GM19324 (cell line): ENCODE results near the gene NBL1.

Experiments used
- ATAC-seq: cut with Tn5 transposase; IDR thresholded peaks from one replicate; pipeline ENCODE4 v1.9.1; 2021; ENCODE audit warnings: mild to moderate bottlenecking, moderate library complexity; ENCODE audit not compliant: unreplicated experiment, low FRiP score

Gene NBL1

DNA sequence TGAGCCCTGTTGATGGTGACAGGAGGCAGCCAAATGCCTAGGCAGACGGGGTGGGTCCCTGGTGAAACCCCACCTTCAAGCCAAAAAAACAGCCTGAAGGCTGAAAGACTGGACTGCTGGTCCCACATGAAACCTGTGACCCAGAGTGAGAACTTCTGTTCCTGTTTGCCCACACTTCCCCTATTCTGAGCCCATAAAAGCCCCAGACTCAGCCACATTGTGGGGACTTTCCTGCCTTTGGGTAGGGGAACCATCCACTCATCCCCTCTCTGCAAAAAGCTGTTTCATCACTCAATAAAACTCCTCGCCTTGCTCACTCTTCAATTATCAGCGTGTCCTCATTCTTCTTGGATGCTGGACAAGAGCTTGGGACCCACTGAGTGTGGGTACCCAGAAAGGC, 45.7 kb downstream of the NBL1 start:
- ATAC-seq, result no peak

- no peak for ATAC-seq
Measured at GRCh38 chr1:19690342-19690741, 46.2 kb downstream of the NBL1 start.

DNA sequence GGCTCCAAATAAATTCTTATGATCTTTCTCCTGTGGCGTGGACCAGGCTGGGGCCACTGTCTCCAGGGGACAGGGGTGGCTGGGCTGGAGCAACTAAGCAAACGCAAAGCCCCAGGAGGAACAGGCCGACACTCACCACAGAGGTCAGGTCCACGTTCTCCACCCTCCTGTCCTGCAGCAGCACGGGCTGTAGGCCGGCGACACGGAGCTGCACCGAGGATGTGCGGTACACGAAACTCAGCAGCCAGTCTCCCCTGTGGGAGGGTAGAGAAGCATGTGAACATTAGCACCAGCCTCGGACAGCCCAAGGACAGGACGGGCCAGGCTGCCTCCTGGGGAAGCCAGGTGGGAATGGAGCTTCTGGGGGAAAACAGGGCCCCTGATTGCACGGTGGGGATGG, 50.2 kb downstream of the NBL1 start:
- ATAC-seq, result no peak

DNA sequence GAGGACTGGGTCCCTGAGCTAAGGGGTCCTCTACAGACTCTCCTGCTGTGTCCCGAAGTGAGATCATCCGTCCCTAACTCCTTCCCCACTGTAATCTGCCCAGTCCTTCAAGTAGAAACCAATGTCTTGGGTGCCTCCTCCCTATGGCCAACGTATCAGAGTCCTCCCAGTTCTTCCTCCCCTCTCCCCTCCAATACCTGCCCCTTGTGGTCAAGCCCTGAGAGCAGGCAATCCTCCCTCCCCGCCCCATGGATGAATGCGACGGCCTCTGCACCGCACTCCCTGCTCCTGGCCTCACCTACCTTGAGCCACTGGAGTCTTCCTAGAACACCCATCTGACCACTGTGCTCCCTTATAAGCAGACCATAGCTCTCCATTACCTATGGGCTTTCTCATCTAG, 51.7 kb downstream of the NBL1 start:
- ATAC-seq, result no peak

DNA sequence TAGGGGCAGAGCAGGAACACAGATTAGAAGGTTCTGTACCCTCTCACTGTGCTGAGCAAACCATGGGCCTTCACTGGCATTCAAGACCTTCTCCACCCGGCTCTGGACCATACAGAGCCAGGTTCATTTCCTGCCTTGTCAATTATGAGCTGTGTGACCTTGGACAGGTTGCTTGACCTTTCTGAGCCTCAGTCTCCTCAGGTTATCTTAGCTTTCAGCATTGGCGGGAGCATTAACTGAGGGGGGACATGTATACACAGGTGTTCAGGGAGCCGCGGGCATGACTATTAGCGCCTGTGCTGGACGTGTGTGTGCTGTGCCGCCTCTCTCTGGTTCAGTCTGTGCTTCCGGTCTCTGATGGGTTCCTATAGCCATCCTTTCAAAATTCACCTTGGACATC, 52.7 kb downstream of the NBL1 start:
- no peak for ATAC-seq

- no peak for ATAC-seq
Measured at GRCh38 chr1:19698181-19698580, 54.1 kb downstream of the NBL1 start.

DNA sequence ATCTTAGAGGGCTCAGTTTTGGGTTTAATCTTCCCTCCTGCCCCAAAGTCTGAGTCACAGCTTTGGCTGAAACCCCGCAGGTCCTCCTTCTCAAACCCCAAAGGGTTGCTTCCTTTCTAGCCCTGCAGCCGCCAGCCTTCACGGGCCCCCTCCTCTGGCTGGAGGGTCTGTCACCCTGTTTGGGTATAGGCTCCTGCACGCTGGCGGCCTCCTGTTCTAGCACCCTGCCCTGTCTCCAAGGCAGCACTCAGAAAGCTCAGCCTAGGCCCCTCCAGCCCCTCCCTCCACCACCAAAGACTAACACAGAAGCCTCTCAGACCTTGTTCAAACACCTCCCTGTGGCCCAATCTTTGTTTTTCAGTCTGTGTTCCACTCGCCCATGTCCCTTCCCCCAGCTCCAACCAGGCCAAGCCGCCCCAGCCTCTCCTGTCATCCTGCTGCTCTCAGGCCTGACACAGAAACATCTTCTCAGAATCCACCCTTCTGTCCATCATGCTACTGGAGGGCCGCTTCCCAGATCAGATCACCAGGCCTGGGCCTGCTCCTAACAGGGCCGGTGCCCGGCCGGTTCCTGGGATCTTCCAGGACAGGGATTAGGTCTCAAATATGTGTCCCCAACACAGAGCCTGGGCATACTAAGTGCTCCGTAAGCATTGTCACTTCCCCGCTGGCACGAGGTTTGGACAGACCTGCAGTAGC, 56.1 kb downstream of the NBL1 start:
- no peak for ATAC-seq

- no peak for ATAC-seq
Measured at GRCh38 chr1:19703280-19703679, 59.2 kb downstream of the NBL1 start.

DNA sequence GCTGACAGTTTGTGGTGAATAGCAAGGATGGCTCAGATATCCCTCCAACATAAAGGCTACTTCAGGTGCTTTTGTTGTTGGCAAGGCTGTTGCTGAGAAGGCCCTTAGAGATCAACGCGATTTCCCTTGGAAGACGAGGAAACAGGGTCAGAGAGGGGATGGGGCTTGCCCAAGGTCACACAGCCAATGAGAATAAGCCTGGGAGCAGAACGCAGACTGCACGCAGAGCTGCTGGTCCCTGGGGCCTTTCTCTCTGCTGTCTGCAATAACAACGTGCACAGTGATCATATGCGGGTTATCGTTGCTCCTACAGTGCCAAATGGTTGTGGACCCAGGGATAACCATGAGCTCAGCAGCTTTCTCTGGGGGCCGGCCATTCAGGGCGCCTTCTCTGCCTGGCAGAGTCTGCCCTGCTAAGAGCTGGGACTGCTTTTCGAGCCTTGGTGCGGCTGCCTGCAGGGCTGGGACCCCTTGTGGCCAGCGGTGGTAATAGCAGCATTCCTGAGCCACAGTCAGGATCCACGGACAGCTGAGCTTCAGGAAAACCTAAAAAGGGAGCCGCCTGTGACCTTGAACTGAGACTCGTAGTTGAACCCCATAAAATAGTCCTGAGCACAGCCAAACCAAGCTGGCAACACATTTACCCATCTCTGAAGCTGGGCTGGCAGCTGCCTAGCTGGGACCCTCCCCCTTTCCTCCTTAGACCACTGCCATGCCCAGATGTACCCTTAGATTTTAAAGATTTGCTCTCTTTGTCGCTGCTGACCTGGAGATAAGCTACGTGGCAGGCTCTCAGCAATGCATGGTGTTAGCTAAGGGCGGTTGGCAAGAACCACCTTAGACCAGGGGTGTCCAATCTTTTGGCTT, 60.4 kb downstream of the NBL1 start:
- no peak for ATAC-seq

GRCh38 chr1:19705464-19705863, 61.4 kb downstream of the NBL1 start:
- ATAC-seq, result no peak

DNA sequence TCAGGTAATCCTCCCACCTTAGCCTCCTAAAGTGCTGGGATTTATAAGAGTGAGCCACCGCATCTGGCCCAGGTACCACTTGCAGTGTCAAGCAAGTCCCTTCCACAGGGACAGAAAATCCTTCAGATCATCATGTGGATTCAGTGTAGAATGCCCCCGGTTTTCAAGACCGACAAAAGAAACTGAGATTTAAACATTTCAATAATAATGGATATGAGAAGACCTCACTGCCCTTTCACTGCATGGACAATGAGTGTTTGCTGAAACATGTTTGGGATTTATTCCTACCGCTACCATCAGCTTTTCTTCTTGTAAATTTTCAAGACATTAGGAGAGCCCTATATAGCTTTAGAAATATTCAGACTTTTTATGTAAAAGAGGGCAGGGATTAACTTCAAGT, 62.0 kb downstream of the NBL1 start:
- ATAC-seq, result no peak
